GM12865 (cell line): ENCODE measurements around the gene TRIM38.

Source experiments
- DNase-seq: peaks from one replicate; pipeline ENCODE4 v3.0.0; 2010; ENCODE audit warnings: low read depth
- H3K4me3 ChIP-seq: 2 replicates; pipeline ENCODE4 v1.5.1; 2011; ENCODE audit warnings: mild to moderate bottlenecking, low read depth, low read length, control low read depth
- CTCF ChIP-seq: IDR thresholded peaks from 2 replicates; pipeline ENCODE4 v1.5.1; 2011; ENCODE audit warnings: low read length, control low read depth, low read depth, inconsistent platforms; ENCODE audit not compliant: insufficient read depth; ENCODE audit errors: missing control alignments

TRIM38 gene

GRCh38 chr6:25952535-25952934, 10.1 kb upstream of the TRIM38 start:
- no peak for TF ChIP-seq CTCF
- H3K4me3 ChIP-seq = no peak overlapping the region
- DNase-seq = no peak

GRCh38 chr6:25953733-25954132, 8.9 kb upstream of the TRIM38 start:
- no peak for TF ChIP-seq CTCF
- no peak overlapping the region for H3K4me3 ChIP-seq
- DNase-seq = no peak

GRCh38 chr6:25954756-25955155, 7.8 kb upstream of the TRIM38 start:
- no peak overlapping the region for H3K4me3 ChIP-seq
- no peak for DNase-seq
- no peak for TF ChIP-seq CTCF

- DNase-seq = no peak
- no peak for TF ChIP-seq CTCF
- H3K4me3 ChIP-seq = no peak overlapping the region
Measured at GRCh38 chr6:25956226-25956625, 6.4 kb upstream of the TRIM38 start.

- no peak for TF ChIP-seq CTCF
- H3K4me3 ChIP-seq = no peak overlapping the region
- DNase-seq = no peak
Measured at GRCh38 chr6:25958700-25959162, 3.9 kb upstream of the TRIM38 start.

GRCh38 chr6:25959890-25960536, 2.6 kb upstream of the TRIM38 start:
- peak; percentile 36 for DNase-seq
- H3K4me3 ChIP-seq = no peak overlapping the region; the same call in 1 of the 2 replicates
- no peak for TF ChIP-seq CTCF

- no peak for TF ChIP-seq CTCF
- H3K4me3 ChIP-seq = no peak overlapping the region
- DNase-seq = no peak
Measured at GRCh38 chr6:25960734-25961133, 1.9 kb upstream of the TRIM38 start.
